Stimulated activated CD4-positive, alpha-beta T cell treated with anti-CD3 and anti-CD28 coated beads, Interleukin-1b, Interleukin-23, amount 100 ng/mL, for 4 hours (primary cell): Measurements from ENCODE around the gene L2HGDH.
A peak's percentile ranks its signal among the peaks of the same experiment; 100 is the strongest.
"Not testable (repeated sequence)": the region's sequence is repeated elsewhere in the genome, so short reads cannot be mapped to it uniquely, and the experiment has no call there.

Source experiments
- DNase-seq, 2 donors: peaks; one replicate each; pipeline ENCODE4 v3.0.0-alpha.2; 2020; ENCODE audit warnings: low read depth in 2 of 2

The L2HGDH gene

GRCh38 chr14:50311972-50312733 is at the start of gene L2HGDH, which contains the start of gene DMAC2L:
TSS of gene L2HGDH (minus strand) at chr14:50312229. CDS start at chr14:50312150, 79 bp downstream.
TSS of gene DMAC2L (plus strand) at chr14:50312324. CDS start at chr14:50321488, 9,164 bp downstream.
- DNase-seq: peak; percentile 80 to 89

GRCh38 chr14:50360851-50361250 is 48.8 kb upstream of the L2HGDH start:
- DNase-seq: no peak

GRCh38 chr14:50360093-50360492 is 48.1 kb upstream of the L2HGDH start:
- no peak for DNase-seq

- DNase-seq: no peak
Observed at GRCh38 chr14:50359631-50360030, 47.6 kb upstream of the L2HGDH start.

GRCh38 chr14:50357753-50358395 is 45.8 kb upstream of the L2HGDH start:
- no peak for DNase-seq

- no peak for DNase-seq
Observed at GRCh38 chr14:50357124-50357523, 45.1 kb upstream of the L2HGDH start.

GRCh38 chr14:50356283-50356682 is 44.3 kb upstream of the L2HGDH start:
- not testable (repeated sequence) for DNase-seq

- no peak for DNase-seq
Observed at GRCh38 chr14:50355692-50356091, 43.7 kb upstream of the L2HGDH start.

GRCh38 chr14:50354527-50354926 is 42.5 kb upstream of the L2HGDH start:
- DNase-seq: no peak

GRCh38 chr14:50353126-50353525 is 41.1 kb upstream of the L2HGDH start:
- no peak for DNase-seq

- no peak for DNase-seq
Observed at GRCh38 chr14:50352584-50352983, 40.6 kb upstream of the L2HGDH start.

GRCh38 chr14:50350975-50351374 is 38.9 kb upstream of the L2HGDH start:
- no peak for DNase-seq

- DNase-seq: no peak
Observed at GRCh38 chr14:50348933-50349332, 36.9 kb upstream of the L2HGDH start.

GRCh38 chr14:50347521-50347920 is 35.5 kb upstream of the L2HGDH start:
- no peak for DNase-seq

- DNase-seq: no peak
Observed at GRCh38 chr14:50345846-50346422, 33.9 kb upstream of the L2HGDH start.

- no peak for DNase-seq
Observed at GRCh38 chr14:50344876-50345563, 33.0 kb upstream of the L2HGDH start.

- DNase-seq: peak; percentile 39 to 52
Observed at GRCh38 chr14:50344116-50344775, 32.2 kb upstream of the L2HGDH start.

- DNase-seq: no peak
Observed at GRCh38 chr14:50343434-50343833, 31.4 kb upstream of the L2HGDH start.

GRCh38 chr14:50342221-50343078 is 30.4 kb upstream of the L2HGDH start:
- no peak for DNase-seq

- DNase-seq: no peak
Observed at GRCh38 chr14:50340963-50341362, 28.9 kb upstream of the L2HGDH start.

- DNase-seq: no peak
Observed at GRCh38 chr14:50340045-50340444, 28.0 kb upstream of the L2HGDH start.
